CD4-positive, alpha-beta T cell treated with Interleukin-4 for 4 hours (primary cell): Measurements from ENCODE around the gene TCF23.
"Not testable (repeated sequence)": the region's sequence is repeated elsewhere in the genome, so short reads cannot be mapped to it uniquely, and the experiment has no call there.

Source experiments
- DNase-seq: peaks from one replicate; pipeline ENCODE4 v3.0.0-alpha.2; 2020

The TCF23 gene

DNA sequence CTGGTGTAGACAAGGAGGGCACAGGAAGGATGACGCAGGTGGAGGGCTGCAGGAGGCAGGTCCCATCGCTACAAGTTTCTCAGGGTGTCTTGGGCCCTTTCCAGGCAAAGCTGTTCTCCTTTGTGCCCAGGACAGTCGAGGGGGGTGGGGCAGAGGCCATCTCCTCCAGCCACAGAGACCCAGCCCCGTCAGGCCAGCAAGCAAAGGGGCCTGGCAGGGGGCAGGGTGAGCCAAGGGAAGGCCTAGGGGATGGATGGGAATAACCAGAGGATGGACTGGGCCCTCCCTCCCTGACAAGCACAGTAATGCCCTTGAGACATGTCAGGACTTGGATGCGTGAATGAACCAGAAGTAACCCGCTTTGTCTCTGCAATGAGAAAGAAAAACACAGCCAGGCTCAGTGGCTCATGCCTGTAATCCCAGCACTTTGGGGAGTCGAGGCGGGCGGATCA lies 6.3 kb downstream of the TCF23 start:
- no peak for DNase-seq

- DNase-seq = no peak
These were observed 9.7 kb downstream of the TCF23 start for GRCh38 chr2:27158468-27158867.

GRCh38 chr2:27159271-27159670 lies 10.5 kb downstream of the TCF23 start:
- no peak for DNase-seq

DNA sequence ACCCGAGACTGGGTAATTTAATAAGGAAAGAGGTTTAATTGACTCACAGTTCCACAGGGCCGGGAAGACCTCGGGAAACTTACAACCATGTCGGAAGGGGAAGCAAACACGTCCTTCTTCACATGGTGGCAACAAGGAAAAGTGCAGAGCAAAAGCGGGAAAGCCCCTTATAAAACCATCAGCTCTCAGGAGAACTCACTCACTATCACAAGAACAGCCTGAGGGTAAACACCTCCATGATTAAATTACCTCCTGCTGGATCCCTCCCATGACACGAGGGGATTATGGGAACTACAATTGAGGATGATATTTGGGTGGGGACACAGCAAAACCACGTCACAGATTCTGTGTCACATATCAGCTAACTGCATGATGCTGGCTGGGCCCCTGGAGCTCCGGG lies 11.4 kb downstream of the TCF23 start:
- no peak for DNase-seq

- no peak for DNase-seq
These were observed 13.6 kb downstream of the TCF23 start for GRCh38 chr2:27162151-27163121.

GRCh38 chr2:27164960-27165763 lies 16.4 kb downstream of the TCF23 start:
- no peak for DNase-seq

GRCh38 chr2:27170581-27171337 lies 22.0 kb downstream of the TCF23 start:
- no peak for DNase-seq

DNA sequence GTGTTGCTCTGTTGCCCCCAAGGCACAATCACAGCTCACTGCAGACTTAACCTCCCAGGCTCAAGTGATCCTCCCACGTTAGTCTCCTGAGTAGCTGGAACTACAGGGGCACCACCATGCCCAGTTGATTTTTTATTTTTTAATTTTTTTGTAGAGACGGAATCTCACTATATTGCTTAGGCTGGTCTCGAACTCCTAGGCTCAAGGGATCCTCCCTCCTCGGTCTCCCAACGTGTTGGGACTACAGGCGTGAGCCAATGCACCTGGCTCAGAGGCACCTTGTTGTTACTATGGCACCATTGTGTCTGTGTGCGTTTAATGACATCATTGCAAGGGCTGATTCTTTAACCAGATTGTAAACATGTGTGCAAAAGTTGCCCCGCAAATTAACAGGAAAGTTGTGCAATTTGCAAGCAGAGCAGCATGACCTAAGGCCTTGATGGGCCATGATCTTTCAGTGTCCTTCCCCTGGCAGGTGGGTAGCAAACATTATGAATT lies 22.6 kb downstream of the TCF23 start:
- no peak for DNase-seq

GRCh38 chr2:27174638-27175037 lies 25.8 kb downstream of the TCF23 start:
- DNase-seq = no peak

DNA sequence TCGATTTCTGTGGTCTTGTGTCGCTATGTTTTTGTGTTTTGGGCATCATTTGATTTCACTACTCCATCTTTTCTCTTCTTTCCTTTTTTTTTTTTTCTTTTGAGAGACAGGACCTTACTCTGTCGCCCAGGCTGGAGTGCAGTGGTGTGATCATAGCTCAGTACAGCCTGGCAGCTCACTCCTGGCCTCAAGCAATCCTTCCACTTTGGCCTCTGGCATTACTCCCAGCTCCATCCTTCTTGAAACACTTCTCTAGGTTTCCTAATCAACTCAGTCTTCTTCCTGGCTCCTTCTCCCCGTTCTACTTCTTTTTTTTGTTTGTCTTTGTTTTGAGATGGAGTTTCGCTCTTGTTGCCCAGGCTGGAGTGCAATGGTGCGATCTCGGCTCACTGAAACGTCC lies 26.5 kb downstream of the TCF23 start:
- DNase-seq = no peak

GRCh38 chr2:27175781-27176180 lies 27.0 kb downstream of the TCF23 start:
- not testable (repeated sequence) for DNase-seq

- DNase-seq = no peak
These were observed 28.9 kb downstream of the TCF23 start for GRCh38 chr2:27177441-27178351.

DNA sequence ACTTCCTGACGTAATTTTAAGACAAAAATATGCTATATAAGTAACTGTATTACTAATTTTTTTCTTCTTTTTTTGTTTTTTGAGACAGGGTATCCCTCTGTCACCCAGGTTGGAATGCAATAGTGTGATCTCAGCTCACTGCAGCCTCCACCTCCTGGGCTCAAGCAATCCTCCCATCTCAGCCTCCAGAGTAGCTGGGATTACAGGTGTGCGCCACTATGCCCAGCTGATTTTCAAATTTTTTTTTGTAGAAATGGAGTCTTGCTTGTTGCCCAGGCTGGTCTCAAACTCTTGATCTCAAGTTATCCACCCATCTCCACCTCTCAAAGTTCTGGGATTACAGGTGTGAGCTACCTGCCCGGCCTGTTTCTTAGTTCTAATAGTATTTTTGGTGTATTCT lies 29.7 kb downstream of the TCF23 start:
- no peak for DNase-seq

DNA sequence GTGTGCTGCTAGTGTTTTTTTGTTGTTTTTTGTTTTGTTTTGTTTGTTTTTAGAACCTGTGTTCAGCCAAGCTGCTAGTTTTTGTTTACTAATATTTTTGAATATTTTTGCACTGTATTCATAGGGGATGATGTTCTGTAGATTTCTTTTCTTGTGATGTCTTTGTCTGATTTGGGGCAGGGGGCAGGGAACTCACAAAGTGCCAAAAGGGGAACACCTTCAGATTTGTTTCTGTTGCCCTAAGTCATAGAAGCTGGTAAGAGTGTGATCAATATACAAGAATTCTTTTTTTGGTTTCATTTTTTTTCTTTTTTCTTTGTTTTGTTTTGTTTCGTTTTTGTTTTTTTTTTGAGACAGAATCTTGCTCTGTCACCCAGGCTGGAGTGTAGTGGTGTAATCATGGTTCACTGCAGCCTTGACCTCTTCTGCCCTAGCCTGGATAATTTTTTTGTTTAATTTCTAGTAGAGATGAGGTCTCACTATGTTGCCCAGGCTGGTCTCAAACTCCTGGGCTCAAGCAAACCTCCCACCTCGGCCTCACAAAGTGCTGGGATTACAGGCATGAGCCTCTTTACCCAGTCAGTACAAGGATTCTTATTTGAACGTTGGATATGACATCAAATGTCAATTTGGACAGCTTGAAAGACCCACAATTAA lies 30.7 kb downstream of the TCF23 start:
- DNase-seq = no peak

GRCh38 chr2:27182346-27182745 lies 33.5 kb downstream of the TCF23 start:
- no peak for DNase-seq

DNA sequence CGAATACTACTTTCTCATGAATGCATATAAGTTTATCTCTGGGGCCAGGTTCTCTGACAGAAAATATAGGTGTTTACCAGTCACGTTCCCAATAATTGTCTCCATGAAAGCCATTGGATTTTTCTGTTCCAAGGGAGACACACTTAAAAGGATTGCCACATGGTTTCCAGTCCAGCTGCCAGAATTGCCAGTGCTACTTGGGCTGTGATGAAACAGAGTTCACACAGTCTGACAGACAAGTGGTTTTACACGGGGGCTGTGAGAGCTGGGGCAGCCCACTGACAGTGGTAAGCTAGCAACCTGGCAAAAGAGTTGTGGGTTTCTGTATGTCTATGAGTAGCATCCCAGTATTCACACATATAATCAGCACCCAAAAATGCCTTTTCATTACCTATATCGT lies 35.3 kb downstream of the TCF23 start:
- DNase-seq = no peak

DNA sequence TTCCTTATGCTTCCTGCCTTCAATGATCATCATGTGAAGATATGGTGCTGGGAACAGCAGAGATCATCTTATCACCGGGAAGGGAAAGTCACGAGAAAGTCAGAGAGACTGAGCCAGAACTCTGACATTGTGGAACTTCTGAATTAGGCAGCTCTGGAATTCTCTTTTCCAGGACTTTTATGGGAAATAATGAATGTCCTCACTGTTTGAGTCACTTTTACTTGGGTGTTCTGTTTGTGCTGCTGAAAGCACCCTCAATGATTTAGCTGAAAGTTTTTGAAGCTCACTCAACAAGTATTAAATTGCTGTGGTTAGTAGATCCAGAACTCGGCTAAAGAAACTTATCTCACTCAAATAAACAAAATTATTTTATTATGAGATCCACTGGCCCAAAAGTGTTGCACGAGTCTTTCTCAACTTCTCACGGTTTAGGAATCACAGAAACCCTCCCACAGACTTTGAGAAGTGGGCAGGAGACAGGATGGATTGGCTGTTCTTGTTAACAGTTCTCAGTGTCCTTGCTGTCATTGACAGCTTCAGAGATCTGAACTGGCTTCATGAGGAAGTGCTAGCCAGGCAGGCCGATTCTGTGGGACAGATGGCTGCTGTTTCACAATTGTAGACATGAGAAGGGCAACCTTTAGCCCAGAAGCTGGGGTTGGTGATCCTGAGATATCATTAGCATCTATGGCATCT lies 36.7 kb downstream of the TCF23 start:
- no peak for DNase-seq

- no peak for DNase-seq
These were observed 38.0 kb downstream of the TCF23 start for GRCh38 chr2:27186613-27187345.

- no peak for DNase-seq
These were observed 41.2 kb downstream of the TCF23 start for GRCh38 chr2:27189989-27190388.
